Measurements from ENCODE around the gene SNN.
A peak's percentile ranks its signal among the peaks of the same experiment; 100 is the strongest.

SNN gene

DNA sequence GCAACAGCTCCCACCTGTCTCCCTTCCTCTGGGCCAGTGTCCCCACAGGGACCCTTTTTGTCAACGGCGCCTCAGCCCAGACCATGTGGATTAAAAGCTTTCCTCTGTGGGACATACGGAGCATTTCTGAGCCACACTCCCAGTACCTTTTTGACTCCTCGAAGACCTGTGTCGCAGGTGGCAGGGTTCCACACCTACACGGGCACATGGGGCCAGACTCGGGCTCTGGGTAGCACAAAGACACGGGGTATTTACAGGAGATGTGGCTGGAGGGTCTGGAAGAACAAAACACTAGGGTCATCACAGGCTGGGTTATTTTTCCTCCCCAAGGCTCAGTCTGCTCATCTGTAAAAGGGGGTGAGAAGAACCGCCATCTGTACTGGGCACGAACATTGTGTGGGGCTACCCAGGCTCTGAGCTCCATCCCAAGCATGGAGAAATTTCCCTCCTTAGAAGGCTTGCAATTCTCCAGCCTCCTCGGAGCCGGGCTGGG is 32.5 kb upstream of the SNN start:
- DNase-seq = no peak

GRCh38 chr16:11636172-11636721 is 32.0 kb upstream of the SNN start:
- DNase-seq = no peak

GRCh38 chr16:11637320-11637719 is 30.9 kb upstream of the SNN start:
- DNase-seq = no peak

- no peak for DNase-seq
These were observed 30.1 kb upstream of the SNN start for GRCh38 chr16:11638140-11638539.

GRCh38 chr16:11639008-11639562 is 29.2 kb upstream of the SNN start:
- DNase-seq = no peak

DNA sequence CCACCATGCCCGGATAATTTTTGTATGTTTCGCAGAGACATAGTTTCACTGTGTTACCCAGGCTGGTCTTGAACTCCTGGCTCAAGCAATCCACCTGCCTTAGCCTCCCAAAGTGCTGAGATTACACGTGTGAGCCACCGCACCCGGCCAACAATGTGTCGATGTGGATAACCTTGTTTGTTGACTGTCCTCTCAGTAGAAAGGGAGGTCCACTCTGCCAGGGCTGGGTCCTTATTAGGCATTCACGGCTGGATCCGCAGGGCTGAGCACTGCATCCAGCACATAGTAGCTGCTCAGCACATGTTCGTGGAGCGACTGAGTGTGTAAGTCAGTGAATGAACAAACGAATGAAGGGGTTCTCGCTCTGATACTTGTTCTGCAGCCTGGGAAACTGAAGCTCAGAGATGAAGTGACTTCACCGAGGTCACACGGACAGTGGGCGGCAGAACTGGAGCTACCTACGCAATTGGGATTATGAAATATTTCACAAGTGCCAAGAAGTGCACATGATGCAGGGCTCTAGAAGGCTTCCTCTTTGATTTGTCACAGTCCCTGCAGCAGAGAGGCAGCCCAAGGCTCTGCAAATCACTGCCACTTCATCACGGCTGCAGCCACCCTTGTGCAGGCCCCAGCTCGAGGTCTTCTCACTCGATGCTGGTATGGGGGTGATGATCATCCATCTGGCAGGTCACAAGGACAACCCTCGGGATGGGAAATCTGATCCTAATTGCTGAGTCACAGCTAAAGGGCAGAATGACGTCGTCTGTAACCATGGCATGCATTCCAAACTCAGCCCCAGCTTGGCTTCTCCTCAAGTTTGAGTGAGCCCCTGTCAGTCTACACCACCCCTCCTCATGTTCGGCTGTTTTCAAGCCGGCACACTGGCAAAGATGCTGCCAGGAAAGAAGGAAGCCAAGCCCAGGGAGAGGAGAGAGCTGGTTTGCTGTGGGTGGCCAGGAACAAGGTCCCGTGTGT is 28.0 kb upstream of the SNN start:
- DNase-seq = no peak

GRCh38 chr16:11640987-11641817 is 27.1 kb upstream of the SNN start:
- DNase-seq = peak; percentile 24 to 51

- DNase-seq = no peak
These were observed 25.5 kb upstream of the SNN start for GRCh38 chr16:11642765-11643116.

DNA sequence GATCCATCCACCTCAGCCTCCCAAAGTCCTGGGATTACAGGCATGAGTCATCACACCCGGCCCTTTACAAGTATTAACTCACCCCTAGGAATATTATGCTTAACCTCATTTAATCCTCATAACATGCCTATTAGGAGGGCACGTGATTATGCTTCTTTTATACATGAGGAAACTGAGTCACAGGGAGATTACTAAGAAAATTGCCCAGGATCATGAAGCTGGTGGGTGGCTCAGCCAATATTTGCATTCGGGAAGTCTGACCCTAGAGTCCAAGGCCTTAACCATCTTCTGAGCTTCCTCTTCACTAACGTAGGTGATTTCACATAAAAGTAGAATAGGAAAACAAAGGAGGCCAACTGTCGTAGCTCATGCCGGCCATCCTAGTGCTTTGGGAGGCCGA is 19.0 kb upstream of the SNN start:
- no peak for DNase-seq

DNA sequence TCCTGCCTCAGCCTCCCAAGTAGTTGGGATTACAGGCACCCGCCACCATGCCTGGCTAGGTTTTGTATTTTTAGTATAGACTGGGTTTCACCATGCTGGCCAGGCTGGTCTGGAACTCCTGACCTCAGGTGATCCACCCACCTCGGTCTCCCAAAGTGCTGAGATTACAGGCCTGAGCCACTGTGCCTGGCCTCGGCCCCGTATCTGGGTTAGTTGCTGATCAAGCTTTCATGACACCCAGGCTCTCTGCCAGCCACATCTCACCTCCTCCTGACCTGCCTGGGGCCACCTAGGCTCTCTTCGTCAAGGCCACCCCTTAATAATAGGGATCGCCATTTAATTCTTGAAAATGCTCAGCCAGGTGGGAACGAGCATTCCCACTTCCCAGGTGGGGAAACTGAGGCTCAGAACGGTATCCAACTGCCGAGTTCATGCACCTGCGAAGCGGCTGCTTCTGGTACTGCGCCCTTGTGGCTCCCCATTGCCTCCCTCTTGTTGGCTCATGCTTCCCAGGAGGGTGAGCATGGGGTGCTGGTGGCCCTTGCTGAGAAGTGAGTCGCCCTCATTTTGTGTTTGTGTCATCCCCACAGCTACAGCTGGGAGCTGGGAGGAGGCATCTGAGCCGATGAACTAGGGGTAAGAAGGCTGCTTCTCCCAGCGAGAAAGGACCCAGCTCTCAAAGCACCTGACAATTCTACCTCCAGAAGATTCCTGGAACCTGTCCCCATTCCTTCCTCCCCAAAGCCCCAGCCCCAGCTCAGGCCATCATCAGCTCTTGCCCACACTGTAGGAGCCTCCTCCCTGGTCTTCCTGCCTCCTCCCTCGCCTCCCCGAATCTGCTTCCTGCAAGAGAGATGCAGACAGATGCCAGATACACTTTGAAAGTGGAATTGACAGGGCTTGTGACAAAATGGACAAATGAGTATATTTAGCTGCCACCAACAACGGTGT is 17.3 kb upstream of the SNN start:
- DNase-seq = no peak

GRCh38 chr16:11651796-11652195 is 16.5 kb upstream of the SNN start:
- no peak for DNase-seq

DNA sequence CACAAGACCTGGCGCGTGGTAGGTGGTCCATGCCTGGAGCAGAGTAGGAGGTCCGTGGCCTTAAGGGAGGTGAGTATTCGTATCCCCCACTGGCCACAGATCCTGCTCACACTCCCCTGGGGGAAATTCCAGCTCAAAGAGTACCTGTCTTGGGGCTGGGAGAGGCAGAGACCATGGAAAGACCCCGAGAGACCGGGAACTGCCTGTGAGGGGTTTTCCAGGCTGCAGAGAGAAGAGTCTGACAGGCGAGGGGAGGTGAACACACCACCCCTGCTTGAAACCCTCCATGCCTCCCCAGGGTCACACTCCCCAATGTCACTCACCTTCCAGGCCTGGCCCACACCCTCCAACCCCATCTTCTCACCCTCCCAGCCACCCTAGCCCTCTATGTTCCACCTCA is 12.6 kb upstream of the SNN start:
- DNase-seq = no peak

- DNase-seq = no peak
These were observed 10.7 kb upstream of the SNN start for GRCh38 chr16:11657556-11657955.

DNA sequence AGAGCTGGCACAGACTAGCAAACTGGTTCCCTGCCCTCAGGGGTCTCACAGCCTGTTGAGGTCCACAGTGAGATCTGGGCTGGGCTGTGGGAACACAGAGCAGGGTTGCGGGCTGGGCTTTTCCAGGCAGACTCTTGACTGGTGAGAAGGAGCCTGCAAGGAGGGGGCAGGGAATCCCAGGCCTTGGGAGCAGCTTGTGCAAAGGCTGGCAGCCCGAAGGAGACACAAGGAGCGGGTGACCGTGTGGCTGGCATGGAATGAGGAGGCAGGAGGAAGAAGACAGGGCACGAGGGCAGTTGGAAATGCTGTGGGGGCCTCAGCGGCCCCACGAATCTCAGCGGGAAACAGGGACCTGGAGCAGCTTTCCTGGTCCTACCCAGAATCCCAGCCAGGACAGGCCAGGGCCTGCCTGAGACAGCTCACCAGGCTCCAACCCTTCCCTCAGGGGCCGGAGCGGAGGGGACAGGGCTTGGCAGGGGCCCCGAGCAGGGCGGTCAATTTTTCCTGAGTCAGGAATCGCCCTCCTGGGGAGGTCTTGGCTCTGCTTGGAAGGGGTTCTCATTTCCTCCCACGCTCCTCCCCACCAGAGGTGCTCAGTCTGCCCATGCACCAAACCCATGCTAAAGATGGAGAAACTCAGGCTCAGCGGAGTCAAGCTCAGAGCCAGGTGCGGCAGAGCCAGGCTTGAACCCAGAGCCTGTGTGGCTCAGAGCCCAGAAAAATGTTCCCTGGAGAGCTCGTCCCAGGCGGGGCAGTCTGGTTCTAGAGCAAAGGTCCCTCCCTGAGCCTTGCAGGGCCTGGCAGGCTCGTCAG is 9.2 kb upstream of the SNN start:
- DNase-seq = no peak

DNA sequence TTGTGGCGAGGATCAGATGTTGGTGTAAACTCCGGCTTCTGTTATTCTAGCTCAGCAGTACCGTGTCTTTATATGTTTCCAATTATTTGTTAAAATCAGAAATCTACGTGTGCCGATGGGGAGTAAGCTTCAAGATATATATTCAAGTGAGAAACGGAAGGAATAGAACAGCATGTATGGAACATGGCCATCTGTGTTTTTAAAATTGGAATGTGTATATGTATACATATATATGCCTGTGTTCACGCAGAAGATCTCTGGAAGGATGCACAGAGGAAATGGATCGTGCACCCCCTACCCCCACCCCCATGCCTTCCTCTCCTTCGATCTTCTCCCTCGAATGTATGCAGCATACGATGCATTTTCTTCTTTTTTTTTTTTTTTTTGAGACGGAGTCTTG is 7.7 kb upstream of the SNN start:
- DNase-seq = no peak

DNA sequence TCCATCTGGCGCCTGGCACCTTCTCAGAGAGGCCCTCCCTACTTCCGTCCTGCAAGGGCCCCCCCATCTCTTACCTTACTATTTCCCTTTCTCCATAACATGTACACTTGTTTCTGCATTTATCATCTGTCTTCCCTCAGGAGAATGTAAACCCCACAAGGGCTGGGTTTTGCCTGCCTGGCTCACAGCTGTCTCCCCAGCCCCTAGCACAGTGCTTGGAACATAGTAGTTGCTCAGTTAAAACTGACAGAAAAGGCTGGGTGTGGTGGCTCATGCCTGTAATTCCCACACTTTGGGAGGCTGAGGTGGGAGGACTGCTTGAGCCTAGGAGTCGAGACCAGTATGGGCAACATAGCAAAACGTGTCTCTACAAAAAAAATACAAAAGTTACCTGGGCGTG is 5.7 kb upstream of the SNN start:
- no peak for DNase-seq

DNA sequence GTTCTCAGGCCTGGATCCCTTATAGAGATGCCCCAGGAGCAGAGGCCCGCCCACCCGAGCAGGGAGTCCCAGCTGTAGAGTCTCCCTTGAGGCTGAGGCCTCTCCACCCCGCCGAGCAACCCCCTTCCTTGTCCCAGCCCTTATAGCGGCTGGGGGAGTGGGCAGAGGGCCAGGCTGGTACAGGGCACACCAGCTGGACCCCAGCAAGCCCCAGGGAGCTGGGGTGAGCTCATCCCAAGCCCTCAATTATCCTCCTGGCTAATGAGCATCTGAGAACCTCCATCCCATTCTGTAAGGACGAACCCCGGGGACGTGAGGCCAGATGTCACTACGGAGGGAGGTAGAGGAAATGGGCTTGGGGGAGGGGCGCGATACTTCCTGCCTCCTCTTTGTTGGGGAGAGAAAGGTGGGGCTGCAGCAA is 3.2 kb upstream of the SNN start:
- DNase-seq = peak in 1 of 2 donors; percentile 29

- no peak for DNase-seq
These were observed 1.9 kb upstream of the SNN start for GRCh38 chr16:11666103-11667055.

DNA sequence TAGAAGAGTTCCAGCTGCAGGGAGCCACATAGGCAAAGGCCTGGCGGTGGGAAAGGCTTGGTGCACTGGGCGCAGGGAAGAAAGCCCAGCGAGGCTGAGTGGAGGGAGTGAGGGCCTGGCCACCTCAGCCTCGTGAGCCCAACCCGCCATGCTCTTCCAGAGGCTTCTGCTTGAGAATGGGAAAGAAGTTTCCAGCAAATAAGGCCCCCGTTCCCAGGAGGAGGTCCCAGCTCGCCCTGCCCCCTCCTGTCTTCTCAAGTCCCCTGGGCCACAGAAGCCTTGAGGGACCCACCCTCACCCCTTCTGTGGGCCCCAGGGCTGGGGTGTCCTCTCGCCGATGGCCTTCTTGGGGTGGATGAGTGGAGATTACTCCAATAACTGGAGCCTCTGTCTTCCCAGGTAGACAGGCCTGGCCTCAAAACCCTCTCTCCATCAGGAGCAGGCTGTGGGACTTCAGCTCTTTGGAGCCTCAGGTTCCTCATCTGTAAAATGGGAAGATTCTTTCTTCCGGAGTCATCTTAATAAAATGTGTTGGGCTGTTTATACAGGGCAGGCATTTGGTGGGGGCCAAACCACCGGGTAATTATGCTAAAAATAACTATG is 933 bp upstream of the SNN start:
- DNase-seq = no peak

Data from activated CD4-positive, alpha-beta T cell treated with anti-CD3 and anti-CD28 coated beads for 4 hours (primary cell).